Fibroblast of the aortic adventitia (primary cell): ENCODE results near the gene ACTG2. TPM values are rescaled to one million over a fixed set of nuclear protein-coding genes. Genes with fewer than 3 reads are reported as not detected.
"Not testable (repeated sequence)": the region's sequence is repeated elsewhere in the genome, so short reads cannot be mapped to it uniquely, and the experiment has no call there.

Experiments used
- DNase-seq: peaks from one replicate; pipeline ENCODE4 v3.0.0-alpha.2; 2010; ENCODE audit warnings: low read depth
- H3K4me3 ChIP-seq: 2 replicates; pipeline ENCODE4 v1.5.1; 2011; ENCODE audit warnings: low read depth, mild to moderate bottlenecking, control low read depth, low read length, moderate library complexity
- total RNA-seq: library from RNA; depleted of rRNA; stranded (reverse); fragments of >200 nt; gene quantifications from 2 replicates; pipeline ENCODE4 v1.2.3, GENCODE V29; 2012; ENCODE audit warnings: low replicate concordance
- TF ChIP-seq, protein P1 (sequence below): IDR thresholded peaks from 2 replicates; pipeline ENCODE4 v1.5.1; 2011; ENCODE audit warnings: mild to moderate bottlenecking, low read length, control low read depth, inconsistent platforms; ENCODE audit not compliant: insufficient read depth

ACTG2 gene
- total RNA-seq, 1 donor: 2.4 TPM

DNA sequence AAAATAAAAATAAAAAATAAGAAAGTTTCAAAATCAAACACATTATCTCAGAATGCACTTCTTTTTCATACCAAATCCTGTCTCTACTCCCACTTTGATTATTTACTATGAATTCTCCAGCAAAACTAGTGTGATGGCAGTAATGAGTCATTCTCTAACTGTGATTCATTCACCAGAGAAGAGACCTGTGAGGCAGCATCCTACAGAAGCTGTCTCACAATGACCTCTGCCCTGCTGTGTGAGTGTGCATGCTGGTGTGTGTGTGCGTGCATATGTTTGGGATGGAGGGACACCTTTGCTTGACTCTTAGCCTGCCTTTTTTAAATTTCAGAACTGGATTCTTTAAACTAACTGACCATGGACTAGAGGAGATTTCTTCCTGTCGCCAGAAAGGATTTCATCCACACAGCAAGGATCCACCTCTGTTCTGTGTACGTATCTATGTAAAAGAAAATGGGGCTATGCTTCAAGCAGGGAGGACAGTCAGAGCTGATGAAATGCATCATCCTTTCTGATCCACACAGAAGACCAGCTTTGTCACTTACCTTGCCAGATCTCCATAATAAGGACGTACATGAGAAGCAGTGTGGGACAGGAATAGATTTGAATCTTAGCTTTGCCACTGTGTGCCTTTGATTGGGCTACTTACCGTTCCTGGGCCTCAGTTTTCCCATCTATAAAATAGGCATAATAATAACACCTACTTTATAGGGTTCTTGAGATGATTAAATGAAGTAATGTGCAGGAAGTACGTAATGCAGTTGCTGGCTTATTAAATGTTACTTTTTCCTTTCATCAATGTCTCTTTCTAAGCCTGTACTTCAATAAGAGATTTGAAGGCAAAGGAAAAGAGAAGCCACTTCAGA is 32.9 kb upstream of the ACTG2 start:
- TF ChIP-seq, protein P1, sequence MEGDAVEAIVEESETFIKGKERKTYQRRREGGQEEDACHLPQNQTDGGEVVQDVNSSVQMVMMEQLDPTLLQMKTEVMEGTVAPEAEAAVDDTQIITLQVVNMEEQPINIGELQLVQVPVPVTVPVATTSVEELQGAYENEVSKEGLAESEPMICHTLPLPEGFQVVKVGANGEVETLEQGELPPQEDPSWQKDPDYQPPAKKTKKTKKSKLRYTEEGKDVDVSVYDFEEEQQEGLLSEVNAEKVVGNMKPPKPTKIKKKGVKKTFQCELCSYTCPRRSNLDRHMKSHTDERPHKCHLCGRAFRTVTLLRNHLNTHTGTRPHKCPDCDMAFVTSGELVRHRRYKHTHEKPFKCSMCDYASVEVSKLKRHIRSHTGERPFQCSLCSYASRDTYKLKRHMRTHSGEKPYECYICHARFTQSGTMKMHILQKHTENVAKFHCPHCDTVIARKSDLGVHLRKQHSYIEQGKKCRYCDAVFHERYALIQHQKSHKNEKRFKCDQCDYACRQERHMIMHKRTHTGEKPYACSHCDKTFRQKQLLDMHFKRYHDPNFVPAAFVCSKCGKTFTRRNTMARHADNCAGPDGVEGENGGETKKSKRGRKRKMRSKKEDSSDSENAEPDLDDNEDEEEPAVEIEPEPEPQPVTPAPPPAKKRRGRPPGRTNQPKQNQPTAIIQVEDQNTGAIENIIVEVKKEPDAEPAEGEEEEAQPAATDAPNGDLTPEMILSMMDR: no peak
- DNase-seq: peak; percentile 60
- H3K4me3 ChIP-seq: no peak overlapping the region

DNA sequence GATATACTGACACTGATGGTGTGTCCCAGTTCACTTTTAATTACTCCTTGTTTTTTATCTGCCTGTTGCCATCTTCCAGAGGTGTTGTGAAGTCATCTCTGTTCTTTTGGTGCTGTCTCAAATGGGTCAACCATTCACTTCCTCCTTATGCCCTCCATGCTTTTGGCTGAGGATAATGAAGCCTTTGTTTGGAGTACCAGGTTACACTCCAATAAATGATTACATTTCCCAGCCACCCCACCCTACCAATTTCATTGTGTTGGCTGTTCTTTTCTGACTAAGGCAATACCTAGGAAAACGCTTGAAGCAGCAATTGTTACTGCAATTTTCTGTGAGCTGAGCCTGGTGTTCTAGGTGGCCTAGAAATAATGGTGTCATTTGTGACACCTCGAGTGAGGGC is 29.8 kb upstream of the ACTG2 start:
- TF ChIP-seq, protein P1: no peak
- no peak overlapping the region for H3K4me3 ChIP-seq
- DNase-seq: no peak

DNA sequence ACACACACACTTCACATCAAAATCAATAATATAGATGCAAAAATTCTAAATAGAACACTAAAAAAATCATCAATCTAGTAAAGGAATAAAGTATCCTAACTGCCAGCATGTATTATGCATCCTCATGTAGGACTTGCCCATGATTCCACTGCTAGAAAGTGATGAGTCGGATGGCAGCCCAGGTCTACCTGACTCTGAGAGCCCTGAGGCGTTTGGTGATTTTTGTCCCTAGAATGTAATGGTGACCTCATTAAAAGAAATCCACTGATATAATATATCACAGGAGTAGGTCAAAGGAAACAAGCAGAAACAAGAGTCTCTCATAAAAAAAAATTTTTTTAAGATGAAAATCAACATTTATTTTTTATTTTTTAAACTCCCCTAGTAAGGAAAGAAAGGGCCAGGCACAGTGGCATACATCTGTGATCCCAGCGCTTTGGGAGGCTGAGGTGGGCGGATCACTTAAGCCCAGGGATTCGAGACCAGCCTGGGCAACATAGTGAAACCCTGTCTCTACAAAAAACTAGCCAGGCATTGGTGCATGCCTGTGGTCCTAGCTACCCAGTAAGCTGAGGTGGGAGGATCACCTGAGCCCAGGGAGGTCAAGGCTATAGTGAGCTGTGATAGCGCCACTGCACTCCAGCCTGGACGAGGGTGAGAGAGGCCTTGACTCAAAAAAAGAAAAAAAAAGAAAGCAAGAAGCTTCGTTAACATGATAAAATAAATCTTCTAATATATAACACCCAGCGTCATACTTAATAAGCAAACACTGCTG is 24.4 kb upstream of the ACTG2 start:
- no peak for DNase-seq
- TF ChIP-seq, protein P1: no peak
- no peak overlapping the region for H3K4me3 ChIP-seq

DNA sequence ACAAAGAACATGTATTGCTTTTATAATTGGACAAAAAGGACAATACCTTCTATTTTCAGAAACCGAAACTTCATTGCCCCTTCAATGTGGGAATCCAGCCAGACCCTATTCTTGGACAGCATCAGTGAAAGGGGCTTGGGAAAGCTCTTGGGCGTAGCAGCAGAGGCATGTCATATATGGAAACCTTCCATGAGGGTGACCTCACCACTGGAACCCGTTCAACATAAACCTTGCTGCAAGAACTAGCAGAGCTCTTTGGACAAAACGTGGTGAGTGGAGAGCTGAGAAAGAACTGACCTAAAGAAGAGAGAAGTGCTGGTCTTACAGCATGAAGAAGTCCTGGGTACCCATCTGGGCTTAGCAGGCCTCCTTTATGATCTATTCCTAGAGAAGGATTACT is 22.7 kb upstream of the ACTG2 start:
- peak; percentile 98 for DNase-seq
- H3K4me3 ChIP-seq: no peak overlapping the region
- TF ChIP-seq, protein P1: no peak

DNA sequence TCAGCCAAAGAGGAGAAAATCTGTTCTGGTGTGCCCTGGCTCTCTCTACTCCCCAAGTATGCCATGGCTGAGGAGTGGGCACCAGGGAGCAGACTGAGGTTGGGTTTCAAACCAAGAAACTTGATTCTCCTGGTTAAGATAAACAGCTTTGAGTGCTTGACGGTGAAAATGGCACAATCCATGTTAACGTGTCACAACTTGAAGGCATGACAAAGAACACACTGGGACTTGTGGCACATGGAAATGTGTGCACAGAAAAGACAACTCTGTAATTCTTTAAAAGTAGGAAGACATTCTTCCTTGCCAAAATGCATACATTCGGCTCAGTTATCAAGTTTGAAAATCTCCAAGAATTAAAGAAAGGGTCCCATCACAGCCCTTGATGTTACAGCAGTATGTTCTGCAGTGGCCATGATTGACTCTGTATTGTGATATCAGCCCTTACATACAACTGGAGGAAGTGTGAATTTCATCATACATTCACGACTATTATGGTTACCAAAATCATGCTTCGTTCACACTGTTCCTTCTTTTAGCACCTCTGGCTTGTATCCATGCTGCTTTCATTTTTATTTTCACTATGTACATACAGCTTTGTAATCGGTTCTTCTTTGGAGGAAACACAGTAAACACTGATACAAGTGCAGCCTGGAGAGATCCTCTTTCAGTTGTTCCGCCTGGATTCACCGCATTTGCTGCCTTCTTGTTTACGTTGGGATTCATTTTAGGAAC is 15.6 kb upstream of the ACTG2 start:
- TF ChIP-seq, protein P1: no peak
- no peak for DNase-seq
- no peak overlapping the region for H3K4me3 ChIP-seq

DNA sequence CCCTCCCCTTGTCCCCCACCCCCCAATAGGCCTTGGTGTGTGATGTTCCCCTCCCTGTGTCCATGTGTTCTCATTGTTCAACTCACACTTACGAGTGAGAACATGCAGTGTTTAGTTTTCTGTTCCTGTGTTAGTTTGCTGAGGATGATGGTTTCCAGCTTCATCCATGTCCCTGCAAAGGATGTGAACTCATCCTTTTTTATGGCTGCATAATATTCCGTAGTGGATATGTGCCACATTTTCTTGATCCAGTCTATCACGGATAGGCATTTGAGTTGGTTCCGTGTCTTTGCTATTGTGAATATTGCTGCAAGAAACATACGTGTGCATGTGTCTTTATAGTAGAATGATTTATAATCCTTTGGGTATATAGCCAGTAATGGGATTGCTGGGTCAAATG is 14.8 kb upstream of the ACTG2 start:
- not testable (repeated sequence) for H3K4me3 ChIP-seq, DNase-seq

DNA sequence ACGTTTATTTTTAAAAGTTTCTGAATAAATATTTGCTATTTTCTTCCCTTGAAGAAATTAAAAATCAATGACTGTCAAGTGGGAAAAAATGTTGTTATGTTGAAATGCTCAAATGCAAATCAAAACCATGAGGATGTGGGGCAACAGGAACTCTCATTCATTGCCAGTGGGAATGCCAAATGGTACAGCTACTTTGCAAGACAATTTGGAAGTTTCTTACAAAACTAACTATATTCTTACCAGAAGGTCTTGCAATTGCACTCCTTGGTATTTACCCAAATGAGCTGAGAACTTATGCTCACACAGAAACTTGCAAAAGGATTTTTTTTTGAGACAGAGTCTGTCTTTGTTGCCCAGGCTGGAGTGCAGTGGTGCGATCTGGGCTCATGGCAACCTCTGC is 7.4 kb upstream of the ACTG2 start:
- DNase-seq: no peak
- TF ChIP-seq, protein P1: no peak
- no peak overlapping the region for H3K4me3 ChIP-seq
